ENCODE measurements around the gene WNT3A. TPM values are rescaled to one million over a fixed set of nuclear protein-coding genes. Genes with fewer than 3 reads are reported as not detected.

WNT3A gene
- total RNA-seq, 1 donor from 2014 or later, result 1.6 TPM

DNA sequence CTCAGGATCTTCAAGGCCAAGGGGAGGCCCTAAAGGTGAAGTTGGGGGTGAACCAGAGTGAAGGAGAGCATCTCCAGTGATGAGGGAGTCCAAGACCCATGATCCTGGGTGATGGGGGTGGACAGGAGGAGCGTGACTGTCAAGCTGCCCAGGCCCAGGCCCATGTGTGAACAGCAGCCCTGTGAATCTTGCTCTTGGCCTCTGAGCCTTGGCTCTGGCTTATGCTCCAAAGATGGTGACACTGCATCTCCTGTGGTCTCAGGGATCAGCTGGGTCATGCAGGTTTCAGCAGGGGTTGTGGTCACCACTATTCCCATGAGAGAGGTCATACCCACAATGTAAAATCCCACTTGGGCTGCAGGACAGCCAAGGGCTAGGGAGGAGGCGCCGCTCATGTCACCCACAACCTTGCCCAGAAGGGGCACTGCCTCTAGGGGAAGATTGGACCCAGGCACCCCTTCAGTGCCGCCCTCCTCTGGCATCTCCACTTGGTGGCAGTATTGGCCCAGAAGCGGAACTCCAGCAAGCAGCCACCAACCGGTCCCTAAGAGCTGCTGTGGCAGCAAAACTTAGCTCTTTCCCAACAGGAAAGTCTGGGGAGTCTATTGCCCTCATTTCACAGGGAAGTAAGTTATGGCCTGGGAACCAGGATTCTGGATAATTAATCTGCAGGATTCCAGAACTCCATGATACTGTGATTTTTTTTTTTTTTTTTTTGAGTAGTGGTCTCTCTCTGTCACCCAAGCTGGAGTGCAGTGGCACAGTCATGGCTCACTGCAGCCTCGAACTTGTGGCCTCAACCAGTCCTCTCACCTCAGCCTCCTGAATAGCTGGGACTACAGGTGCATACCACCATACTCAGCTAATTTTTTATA is 7.5 kb upstream of the WNT3A start:
- DNase-seq, result peak; percentile 66

DNA sequence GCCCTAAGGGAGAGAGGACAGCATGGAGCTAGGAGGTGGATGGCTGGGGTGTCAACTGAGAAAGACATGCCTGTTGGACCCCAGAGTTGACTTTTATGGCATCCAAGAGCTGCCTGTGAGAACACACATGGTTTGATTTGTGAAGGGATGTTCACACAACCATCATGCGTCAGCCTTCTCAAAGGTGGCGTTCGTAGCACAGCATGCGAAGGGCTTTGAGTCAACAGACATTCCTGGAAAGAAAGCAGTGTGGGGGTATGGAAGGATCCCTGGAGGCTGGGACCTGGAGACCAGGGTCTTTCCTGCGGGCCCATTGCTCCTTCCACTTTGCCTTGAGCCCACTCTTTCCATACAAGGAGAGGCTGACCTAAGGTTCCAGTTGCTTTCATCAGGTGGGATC is 6.4 kb upstream of the WNT3A start:
- DNase-seq, result no peak

DNA sequence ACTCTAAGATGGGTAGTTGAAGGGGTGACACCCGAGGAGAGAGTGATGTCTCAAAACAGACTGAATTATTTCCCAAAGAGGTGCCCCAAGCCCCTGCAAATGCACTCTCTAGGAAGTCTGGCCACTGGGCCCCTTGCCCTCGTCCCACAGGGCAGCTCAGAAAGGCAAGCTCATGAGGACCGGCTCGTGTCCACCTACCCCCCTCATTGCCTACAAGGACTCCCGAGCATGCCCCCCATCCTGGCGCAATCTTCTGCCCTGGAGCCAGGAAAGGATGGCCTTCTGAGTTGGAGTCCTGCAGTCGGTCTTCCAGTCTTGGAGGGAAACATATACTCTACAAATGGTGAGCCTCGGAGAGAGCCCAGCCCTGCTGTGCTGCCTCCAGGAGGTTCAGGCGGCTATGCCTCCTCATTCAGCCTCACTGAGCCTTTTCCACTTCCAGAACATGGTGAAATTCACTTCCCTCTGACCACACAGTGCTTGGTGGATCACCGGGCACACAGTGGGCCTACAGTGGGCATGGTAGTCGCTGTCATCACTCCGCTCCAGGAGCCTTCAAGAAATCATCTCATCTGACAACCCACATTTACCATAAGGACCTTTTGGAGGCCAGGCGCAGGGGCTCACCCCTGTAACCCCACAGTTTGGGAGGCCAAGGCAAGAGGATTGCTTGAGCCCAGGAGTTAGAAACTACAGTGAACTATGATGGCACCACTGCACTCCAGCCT is 5.8 kb upstream of the WNT3A start:
- DNase-seq, result no peak

DNA sequence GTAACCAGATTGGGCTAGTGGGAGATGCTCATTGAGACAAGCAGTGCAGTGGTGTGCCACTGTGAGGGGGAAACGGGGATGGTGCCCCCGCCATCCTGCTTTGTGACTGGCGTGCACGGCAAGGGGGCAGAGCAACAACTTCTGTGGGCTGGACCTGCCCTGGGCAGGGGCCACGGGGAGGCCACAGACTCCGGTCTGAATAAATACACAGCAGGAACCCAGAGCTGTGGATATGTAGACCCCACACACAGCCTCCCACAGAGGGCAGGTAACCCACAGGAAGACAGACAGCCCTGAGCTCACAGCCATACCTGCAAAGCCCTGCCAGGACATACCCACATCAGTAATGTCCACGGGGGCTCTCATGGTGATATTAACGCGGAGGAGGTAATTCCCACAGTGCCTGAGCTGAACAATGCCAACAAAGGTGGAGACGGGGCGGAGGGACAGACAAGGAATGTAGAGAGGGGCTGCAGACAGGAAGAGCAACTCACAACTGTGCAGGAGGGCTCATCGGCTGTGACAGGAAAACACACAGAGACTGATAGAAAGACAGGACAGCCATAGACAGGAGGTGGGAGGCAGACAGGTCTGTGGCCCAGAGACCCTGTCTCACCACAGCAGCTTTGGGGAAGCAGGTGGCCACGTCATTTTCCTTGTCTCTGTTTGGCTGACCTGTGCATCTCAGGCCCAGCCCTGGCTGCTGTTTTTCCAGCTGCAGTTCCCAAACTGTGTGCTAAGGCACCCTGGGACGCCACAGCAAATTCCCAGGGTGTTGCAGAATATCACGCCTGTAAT is 4.9 kb upstream of the WNT3A start:
- no peak for DNase-seq

DNA sequence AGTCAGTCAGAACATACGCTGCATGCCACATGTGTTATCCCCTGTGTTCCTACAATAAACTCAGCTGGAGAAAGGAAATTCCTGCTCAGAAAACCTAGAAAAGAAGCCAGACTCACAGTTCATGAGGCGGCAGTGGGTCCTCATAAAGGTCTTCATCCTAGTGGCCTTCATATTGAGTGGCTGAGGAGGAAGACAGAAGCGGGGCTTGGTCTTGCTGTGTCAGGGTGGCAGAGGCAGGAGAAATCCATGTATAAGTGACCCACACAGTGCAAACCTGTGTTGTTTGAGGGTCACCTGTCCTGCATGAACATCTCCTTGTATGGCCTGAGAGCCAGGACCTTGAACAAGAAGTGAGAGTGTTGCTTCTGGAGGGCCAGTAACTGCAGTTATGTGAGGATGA is 4.0 kb upstream of the WNT3A start:
- DNase-seq, result no peak

DNA sequence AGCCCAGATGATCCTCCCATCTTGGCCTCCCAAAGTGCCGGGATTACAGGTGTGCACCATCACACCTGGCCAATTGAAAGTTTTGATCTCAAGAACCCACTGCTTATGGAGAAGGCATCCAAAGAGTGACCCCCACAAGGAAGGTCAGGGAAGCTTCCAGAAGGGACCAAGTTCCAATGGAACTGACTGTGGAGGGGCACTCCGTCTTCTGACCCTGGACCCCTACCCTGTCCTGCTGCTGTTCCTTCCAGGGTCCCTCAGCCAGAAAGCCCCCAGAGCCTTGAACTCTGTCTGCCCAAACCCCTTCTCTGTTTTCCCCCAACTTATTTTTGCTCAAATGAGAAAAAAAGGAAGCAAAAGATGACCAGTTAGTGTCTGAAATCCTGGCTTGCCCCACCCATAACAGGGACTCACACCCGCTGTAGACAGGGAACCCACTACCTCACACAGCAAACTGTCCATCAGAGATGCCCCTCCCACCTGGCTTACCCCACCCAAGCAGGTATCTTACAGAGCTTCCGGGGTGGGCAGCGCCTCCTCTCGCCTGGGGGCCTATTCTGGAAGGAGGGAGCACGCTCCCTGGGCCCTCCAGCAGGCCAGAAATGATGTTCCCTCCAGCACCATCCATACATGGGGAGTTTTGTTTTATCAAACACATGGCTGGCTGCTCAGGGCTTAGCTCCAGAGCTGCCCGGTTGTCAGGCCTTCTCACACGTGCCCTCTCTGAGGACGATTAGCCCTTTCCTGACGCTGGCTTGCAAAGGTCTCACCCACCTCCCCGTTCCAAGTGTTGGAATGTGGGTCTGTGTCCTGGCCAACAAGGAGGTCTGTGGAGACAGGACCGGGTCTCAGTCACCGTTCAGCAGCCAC is 3.1 kb upstream of the WNT3A start:
- no peak for DNase-seq

DNA sequence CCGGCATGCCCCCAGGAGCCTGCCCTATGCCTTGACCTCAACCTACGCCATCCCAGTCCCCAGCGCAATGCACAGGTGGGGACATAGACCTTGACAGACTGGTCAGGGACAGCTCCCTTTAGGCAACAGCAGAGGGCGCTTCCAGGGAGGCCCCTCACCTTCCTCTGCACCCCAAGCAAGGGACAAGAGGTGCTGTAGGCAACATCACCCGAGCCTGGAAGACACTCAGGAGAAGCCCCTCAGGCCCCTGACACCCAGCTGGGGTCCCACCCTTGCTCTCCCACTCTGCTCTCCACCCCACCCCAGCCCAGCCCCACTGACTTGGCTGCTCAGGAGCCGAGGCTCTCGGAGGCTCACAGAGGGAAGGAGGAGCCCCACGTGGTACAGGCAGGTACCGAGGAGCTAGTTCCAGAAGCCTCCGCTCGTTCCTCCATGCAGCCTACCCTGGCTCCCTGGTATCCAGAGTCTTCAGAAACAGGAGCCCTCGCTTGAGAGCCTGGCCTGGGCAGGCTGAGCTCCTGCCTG is 2.4 kb upstream of the WNT3A start:
- DNase-seq, result no peak

DNA sequence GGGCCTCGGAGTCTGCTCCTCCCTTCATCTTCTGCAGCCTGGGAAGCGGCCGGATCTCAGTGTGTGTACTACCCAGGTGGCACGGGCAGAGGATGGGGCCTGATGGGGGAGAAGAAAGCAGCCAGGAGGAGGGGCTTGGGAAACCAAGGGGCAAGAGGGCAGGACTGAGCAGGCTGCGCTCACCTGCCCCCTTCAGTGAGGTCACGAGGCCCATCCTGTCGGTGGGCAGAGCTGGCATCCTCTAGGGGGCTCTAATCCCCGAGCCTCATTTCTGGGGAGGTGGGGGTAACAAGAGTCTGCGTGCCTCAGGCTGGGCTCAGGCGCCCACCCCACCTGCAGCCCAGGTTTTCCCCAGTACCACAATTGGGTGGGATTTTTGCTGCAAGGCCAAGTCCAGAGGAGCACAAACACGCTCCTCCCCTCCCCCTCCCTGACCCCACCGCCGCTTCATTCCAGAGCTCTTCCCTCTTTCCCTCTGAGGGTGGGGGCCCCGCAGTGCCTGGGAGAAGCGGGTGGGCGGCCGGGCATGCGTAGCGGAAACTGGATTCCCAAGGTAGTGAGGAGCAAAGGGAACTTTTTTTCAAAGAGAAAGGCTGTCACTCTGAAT is 1.8 kb upstream of the WNT3A start:
- DNase-seq, result no peak

DNA sequence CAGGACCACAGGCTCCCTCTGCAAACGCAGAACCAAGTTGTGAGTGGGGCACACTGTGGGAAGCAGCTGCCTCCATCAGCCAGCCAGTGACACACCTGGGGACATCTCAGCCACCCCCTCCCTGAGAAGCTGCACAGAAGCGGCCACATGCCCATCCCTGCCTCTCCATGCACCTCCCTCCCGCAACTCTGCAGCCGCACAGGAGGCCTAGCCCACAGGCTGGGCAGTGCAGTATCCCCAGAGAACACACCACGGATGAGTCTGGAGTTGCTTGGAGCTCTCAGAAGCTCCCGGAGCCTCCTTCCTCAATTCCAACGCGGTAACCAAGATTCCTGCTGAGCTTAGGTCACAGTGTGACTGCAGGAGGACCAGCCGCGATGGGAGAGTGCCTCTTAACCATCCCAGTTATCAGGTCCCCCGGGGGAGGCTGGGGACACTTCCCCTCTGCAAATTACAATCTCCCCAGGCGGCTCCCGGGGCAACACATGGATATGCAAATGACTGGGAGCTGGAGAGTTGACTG is 1.2 kb upstream of the WNT3A start:
- DNase-seq, result no peak

DNA sequence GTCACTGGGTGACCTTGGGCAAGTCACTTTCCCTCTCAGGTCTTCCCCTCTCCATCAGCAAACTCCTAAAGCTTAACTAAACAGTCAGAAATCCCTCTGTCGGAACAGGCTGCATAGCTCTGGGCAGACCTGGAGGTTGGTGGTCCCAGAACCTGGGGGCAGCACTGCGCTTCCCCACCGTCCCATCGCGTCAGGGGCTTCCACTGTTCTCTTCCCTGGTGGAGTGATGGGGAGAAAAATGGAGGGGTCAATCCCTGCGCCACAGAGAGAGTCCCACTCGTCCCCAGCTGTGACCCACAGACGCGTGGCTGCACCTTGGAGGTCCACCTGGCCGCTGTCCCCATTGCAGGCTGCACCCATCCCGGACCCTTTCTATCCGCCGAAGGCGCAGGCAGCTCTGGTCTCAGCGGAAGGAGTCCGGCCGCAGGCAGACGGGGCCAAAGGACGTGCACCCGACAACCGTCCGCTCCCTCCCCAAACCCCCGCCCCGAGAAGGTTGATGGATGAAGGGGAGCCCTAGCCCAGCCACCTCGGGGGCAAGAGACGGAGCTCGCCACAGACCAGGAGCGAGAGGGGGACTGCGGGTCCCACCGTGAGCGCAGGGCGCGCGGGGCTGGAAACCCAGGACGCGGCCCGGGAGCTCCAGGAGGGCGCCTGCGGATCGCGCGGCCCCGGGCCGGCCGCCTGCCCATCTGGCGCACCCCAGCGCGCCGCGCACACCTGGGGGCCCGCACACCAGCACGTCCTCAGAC is 588 bp upstream of the WNT3A start:
- DNase-seq, result no peak

DNA sequence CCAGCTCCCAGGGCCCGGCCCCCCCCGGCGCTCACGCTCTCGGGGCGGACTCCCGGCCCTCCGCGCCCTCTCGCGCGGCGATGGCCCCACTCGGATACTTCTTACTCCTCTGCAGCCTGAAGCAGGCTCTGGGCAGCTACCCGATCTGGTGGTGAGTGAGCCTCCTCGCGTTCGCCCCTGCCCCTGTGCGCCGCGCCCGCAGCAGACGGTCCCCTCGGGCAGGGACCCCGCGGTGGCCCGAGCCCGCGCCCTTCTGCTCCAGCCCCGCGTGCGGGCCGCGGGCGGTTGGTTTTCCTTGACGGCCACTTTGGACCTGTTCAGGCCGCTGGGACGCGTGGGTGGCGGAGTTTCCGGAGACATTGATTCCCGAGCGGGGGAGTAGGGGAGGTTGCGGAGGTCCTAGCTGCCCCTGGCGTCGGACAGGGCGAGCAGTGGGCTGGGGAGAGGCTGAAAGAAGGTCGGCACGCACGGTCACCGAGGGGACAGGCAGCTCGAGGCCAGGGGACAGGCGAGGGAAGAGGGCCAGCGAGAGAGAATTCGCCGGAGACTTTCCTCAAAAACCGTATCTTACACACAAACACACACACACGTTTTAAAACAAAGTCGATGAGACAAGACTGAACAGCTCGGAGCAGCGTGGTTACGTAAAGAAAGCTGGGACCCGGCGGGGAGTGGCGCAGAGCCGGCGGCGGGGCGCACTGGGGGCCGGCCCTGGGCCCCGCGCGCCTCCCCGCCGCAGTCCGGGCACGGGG is 427 bp downstream of the WNT3A start:
- peak; percentile 23 for DNase-seq

DNA sequence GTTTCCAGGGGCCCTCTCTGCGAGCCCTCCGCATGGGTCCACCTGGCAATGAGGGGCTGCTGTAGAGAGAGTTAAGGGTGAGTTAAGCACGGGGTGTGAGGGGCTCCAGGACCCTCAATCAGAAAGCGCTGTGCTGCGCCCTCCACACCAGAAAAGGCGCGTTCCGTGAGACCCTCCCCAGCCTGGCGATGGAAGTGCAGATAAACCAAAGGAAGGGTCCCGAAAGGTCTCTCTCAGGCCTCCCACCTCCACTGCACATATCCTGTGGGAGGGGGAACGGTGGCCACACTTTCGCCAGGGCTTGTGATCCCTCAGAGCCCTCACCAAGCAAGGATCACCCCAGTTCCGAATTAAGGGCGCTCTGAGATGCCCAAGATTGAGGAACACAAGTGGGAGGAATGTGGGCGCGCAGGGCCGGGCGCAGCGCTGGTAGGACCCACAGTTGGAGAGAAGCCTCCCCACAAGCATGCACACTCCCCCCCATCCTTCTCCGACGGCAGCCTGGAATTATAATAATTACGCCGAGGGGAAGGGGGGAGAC is 1.1 kb downstream of the WNT3A start:
- no peak for DNase-seq

DNA sequence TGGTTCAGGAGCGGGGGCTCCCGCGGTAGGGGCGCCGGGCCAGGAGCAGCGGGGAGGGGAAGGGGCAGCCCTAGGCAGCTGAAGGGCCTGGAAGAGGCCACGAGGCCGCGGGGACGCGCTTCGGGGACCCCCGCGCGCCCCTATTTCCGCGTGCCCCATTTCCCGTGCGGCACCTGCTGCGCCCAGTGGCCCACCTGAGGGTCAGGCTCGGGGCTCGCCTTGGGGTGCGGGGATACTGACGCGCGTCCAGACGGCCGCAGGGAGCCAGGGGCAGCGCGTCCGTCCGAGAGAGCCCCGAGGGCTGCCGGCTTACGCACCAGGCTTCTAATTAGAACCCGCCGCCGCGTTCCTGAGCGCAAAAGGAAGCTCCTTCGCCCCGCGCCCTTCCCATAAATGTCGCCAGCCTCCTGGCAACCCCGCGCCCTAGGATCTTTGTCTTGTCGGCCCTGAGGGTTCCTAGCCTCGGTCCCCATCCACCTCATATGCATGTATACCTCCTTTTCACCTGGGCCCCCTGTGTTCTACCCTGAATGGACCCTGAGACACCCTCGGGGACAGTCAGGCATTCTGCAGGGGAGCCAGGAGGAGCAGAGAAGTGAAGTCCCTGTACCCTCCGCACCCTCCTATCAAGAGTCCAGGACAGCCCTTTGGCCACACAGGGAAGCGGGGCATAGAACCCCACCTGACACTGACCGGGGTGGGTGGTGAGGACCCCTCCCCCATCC is 1.8 kb downstream of the WNT3A start:
- DNase-seq, result no peak

DNA sequence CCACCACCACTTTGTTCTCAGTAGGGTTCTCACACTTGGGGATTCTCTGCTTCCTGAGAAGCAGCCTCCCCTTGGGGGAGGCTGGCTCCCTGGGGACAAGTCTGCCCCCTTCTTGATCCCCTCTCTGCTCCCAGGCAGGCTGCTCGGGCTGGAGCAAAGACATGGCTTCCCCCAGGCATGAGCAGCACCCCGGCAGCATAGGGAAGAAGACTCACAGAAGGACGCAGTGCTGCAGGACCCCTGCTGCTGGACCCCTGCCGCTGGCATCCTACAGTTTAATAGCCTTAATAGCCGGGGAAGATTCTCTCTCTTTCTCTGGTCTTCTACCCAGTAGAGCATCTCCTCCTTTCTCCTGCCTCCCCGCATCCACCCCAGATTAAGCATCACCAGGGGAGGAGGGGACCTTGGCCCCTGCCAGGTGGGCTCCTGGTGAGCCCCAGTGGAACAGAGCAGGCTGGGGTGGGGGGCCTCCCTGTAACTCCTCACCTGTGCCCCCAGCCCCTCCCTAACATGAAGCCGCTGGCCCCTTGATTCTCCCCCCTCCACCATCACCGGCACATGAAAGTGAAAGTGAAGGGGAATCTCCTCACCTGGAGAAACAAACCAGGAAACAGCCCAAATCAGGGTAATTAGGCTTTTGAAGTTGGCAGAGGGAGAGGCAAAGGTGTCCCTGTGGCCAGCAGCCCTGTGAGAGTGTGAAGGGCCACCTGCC is 2.5 kb downstream of the WNT3A start:
- no peak for DNase-seq

DNA sequence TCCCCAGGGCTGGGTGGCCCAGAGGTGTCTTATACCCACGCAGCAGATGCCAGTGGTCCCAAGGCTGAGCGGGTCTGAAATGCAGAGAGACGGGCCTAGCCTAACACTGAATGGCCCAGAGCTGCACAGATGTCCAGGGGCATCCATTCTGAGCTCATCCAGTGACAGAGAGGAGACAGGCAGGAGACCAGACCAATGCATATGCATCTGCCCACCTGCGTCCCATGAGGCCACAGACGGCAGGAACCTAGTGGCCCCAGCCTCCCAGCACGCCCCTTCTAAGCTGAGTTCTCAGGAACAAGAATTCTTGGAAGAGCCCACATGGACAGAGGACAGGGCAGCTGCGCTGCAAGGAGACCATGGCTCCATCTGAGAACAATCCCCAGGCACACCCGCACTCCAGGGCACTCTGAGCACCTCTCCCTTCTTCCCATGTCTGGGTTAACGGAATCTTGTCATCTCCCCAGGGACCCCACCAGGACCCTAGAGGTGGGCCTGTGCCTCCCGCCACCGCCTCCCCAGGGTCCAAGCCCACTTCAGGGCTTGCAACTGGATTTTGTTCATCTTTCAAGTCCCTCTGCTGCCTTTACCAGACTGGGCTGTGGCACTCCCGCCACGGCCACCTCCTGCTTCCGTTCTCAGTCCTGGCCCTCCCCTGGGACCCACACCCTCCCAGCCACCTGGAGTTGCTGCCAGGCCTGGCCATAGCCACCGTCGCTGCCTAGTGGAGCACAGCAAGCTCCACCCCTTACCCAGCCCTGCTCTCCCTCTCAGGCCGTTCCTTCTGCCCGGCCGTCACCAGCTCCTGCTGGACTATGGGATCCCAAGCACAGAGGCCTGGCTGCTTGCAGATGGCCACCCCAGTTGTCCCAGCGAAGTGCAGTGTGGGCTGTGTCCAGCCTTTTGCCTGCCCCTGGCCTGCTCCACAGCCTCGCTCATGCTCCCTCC is 3.3 kb downstream of the WNT3A start:
- no peak for DNase-seq

DNA sequence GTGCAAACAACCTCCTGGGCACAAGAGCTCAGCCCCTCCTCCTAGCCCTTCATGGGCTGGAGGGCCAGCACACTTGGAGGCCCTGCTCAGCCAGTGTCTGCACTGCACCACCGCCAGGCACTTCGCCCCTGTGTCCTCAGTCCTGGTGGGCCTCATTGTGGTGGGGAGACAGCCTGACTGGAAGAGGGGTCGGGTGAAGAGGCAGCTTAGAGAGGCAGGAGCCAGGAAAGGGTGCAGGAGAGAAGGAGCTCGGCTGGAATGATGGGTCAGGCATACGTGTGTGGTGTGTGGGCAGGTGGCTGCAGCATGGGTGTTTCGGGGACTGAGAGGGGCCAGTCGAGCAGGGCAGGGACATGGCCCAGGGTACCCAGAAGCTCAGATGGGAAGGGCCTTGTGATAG is 4.1 kb downstream of the WNT3A start:
- DNase-seq, result no peak
